ENCODE results near the gene DTNBP1.

Gene DTNBP1

DNA sequence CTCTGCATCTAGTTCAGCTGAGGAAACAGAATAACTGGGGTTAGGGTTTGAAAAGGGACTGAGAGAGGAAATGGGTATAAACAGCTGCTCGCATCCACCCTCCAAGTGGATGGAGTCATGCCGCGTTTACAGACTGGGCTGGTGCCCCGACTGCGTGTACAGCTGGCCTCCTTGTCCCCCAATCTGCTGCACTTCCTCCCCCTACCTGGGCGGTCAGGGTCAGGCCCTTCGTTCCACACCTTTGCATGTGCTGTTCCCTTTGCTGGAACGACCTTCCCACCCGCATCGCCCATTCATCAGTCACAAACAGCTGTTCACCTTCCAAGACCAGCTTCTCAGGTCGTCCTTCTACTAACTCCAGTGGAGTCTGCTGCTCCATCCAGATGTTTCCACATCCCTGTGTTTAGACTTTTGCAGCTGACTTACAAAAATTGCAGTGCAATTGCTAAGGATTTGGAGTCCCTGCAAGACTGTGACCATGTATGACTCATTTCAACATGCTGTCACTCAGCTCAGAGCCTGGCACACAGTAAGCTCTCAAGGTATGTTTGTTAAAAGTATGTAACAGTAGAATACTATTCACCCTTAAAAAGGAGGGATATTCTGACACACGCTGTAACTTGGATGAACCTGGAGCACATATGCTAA lies 129.3 kb downstream of the DTNBP1 start:
- Histone ChIP-seq H3K36me3 (ENCODE audit: control insufficient read depth in 2 of 2, insufficient read depth in 1 of 2, low read length in 2 of 2) (peaks cover 4 to 18% of the 10 kb centered on the region in 2 experiments; a peak in 1 of 3 replicates), H3K4me3 (ENCODE audit: low read depth, low read length) (no peak overlapping the region), H3K4me1 (ENCODE audit: control insufficient read depth, insufficient read depth, low read length) (no peaks in the 10 kb centered on the region), H3K27ac (ENCODE audit: extremely low read depth, low read depth, low read length) (no peak overlapping the region), H3K9me3 (ENCODE audit: control insufficient read depth, insufficient read depth, low read depth, low read length) (no peaks in the 10 kb centered on the region)
- CTCF ChIA-PET = no interaction called here
- TF ChIP-seq ZNF404 (tag by site-specific recombination; IDR thresholded peaks at IDR 0.05) (no peak), ZIC2 (tag by site-specific recombination; IDR thresholded peaks at IDR 0.05) (no peak), ZNF114 (tag by site-specific recombination; IDR thresholded peaks at IDR 0.05) (no peak), ZBTB8A (tag by site-specific recombination; IDR thresholded peaks at IDR 0.05) (no peak), PATZ1 (tag by site-specific recombination; IDR thresholded peaks at IDR 0.05) (no peak), ZNF148 (tag by site-specific recombination; IDR thresholded peaks at IDR 0.05; ENCODE audit: borderline replicate concordance) (no peak), MEIS1 (CRISPR knock-in tag; IDR thresholded peaks at IDR 0.05; ENCODE audit: borderline replicate concordance) (no peak), ZNF169 (tag by site-specific recombination; IDR thresholded peaks at IDR 0.05) (no peak), ZBTB1 (tag by site-specific recombination; IDR thresholded peaks at IDR 0.05) (no peak), ZSCAN5A (tag by site-specific recombination; IDR thresholded peaks at IDR 0.05) (no peak), SP2 (tag by site-specific recombination; IDR thresholded peaks at IDR 0.05) (no peak), ZNF707 (tag by site-specific recombination; IDR thresholded peaks at IDR 0.05) (no peak), ZNF830 (tag by site-specific recombination; IDR thresholded peaks at IDR 0.05; ENCODE audit: low read depth) (no peak)
- TF ChIP-seq, protein P1, sequence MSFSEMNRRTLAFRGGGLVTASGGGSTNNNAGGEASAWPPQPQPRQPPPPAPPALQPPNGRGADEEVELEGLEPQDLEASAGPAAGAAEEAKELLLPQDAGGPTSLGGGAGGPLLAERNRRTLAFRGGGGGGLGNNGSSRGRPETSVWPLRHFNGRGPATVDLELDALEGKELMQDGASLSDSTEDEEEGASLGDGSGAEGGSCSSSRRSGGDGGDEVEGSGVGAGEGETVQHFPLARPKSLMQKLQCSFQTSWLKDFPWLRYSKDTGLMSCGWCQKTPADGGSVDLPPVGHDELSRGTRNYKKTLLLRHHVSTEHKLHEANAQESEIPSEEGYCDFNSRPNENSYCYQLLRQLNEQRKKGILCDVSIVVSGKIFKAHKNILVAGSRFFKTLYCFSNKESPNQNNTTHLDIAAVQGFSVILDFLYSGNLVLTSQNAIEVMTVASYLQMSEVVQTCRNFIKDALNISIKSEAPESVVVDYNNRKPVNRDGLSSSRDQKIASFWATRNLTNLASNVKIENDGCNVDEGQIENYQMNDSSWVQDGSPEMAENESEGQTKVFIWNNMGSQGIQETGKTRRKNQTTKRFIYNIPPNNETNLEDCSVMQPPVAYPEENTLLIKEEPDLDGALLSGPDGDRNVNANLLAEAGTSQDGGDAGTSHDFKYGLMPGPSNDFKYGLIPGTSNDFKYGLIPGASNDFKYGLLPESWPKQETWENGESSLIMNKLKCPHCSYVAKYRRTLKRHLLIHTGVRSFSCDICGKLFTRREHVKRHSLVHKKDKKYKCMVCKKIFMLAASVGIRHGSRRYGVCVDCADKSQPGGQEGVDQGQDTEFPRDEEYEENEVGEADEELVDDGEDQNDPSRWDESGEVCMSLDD (tag by site-specific recombination; IDR thresholded peaks at IDR 0.05) = no peak
- TF ChIP-seq, protein P2, sequence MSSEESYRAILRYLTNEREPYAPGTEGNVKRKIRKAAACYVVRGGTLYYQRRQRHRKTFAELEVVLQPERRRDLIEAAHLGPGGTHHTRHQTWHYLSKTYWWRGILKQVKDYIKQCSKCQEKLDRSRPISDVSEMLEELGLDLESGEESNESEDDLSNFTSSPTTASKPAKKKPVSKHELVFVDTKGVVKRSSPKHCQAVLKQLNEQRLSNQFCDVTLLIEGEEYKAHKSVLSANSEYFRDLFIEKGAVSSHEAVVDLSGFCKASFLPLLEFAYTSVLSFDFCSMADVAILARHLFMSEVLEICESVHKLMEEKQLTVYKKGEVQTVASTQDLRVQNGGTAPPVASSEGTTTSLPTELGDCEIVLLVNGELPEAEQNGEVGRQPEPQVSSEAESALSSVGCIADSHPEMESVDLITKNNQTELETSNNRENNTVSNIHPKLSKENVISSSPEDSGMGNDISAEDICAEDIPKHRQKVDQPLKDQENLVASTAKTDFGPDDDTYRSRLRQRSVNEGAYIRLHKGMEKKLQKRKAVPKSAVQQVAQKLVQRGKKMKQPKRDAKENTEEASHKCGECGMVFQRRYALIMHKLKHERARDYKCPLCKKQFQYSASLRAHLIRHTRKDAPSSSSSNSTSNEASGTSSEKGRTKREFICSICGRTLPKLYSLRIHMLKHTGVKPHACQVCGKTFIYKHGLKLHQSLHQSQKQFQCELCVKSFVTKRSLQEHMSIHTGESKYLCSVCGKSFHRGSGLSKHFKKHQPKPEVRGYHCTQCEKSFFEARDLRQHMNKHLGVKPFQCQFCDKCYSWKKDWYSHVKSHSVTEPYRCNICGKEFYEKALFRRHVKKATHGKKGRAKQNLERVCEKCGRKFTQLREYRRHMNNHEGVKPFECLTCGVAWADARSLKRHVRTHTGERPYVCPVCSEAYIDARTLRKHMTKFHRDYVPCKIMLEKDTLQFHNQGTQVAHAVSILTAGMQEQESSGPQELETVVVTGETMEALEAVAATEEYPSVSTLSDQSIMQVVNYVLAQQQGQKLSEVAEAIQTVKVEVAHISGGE (tag by site-specific recombination; conservative IDR thresholded peaks at IDR 0.05; ENCODE audit: low read depth) = no peak
- TF ChIP-seq, protein P3, sequence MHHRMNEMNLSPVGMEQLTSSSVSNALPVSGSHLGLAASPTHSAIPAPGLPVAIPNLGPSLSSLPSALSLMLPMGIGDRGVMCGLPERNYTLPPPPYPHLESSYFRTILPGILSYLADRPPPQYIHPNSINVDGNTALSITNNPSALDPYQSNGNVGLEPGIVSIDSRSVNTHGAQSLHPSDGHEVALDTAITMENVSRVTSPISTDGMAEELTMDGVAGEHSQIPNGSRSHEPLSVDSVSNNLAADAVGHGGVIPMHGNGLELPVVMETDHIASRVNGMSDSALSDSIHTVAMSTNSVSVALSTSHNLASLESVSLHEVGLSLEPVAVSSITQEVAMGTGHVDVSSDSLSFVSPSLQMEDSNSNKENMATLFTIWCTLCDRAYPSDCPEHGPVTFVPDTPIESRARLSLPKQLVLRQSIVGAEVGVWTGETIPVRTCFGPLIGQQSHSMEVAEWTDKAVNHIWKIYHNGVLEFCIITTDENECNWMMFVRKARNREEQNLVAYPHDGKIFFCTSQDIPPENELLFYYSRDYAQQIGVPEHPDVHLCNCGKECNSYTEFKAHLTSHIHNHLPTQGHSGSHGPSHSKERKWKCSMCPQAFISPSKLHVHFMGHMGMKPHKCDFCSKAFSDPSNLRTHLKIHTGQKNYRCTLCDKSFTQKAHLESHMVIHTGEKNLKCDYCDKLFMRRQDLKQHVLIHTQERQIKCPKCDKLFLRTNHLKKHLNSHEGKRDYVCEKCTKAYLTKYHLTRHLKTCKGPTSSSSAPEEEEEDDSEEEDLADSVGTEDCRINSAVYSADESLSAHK (tag by site-specific recombination; IDR thresholded peaks at IDR 0.05) = no peak
- POLR2A ChIA-PET = no interaction called here

Data from HEK293 (cell line).